Uterus (tissue), 4 donors: Measurements from ENCODE around the gene TRIM62. TPM values are rescaled to one million over a fixed set of nuclear protein-coding genes. Genes with fewer than 3 reads are reported as not detected.

ENCODE experiments used
- DNase-seq, 2 donors: peaks; one replicate each; pipeline ENCODE4 v3.0.0-alpha.2; 2019 to 2020
- H3K27ac ChIP-seq, 2 donors: fragments of 200-600 bp; sonication (generic); 1 replicate in 1 of 2; 2 replicates in 1 of 2; pipeline ENCODE4 v1.5.1; 2016 to 2018
- H3K27me3 ChIP-seq, 2 donors: fragments of 200-600 bp; sonication (generic); one replicate each; pipeline ENCODE4 v1.5.1; 2018 to 2019; ENCODE audit warnings: control low read depth in 1 of 2
- H3K36me3 ChIP-seq, 2 donors: fragments of 200-600 bp; sonication (generic); one replicate each; pipeline ENCODE4 v1.5.1; 2019; ENCODE audit warnings: control low read depth in 1 of 2
- H3K4me1 ChIP-seq, 2 donors: fragments of 200-600 bp; sonication (generic); one replicate each; pipeline ENCODE4 v1.5.1; 2018 to 2019; ENCODE audit warnings: control low read depth in 1 of 2
- H3K4me3 ChIP-seq, 2 donors: fragments of 200-600 bp; sonication (generic); 1 replicate in 1 of 2; 2 replicates in 1 of 2; pipeline ENCODE4 v1.5.1; 2018 to 2019; ENCODE audit warnings: mild to moderate bottlenecking in 1 of 2
- H3K9me3 ChIP-seq, 2 donors: fragments of 200-600 bp; sonication (generic); one replicate each; pipeline ENCODE4 v1.5.1; 2019; ENCODE audit warnings: control low read depth in 1 of 2
- POLR2A ChIP-seq, 2 donors: fragments of 450-650 bp; IDR thresholded peaks; one replicate each; pipeline ENCODE4 v1.6.1; 2016; ENCODE audit warnings: antibody characterized with exemption in 2 of 2, mild to moderate bottlenecking in 1 of 2, moderate library complexity in 1 of 2
- intact Hi-C: fragments of 100-400 bp; cut with DNase I; formaldehyde crosslinking; loops from one replicate; pipeline ENCODE4 v1.15.1; 2023; ENCODE audit warnings: low total_unique reads
- total RNA-seq, 4 donors: library from RNA; depleted of rRNA in 3 of 4; stranded (reverse); fragments of >200 nt in 3 of 4; gene quantifications; one replicate each; pipeline versions ENCODE4 v1.1.0 to v1.2.4, GENCODE V29; 2014 to 2023
- TF ChIP-seq, protein P1 (sequence below), 4 experiments: fragments of 200-600 bp in 2 of 4; fragments of 450-650 bp in 2 of 4; sonication (generic) in 2 of 4; IDR thresholded peaks; one replicate each; pipeline ENCODE4 v1.5.1; 2016 to 2019; ENCODE audit warnings: antibody characterized with exemption in 4 of 4, mild to moderate bottlenecking in 2 of 4, moderate library complexity in 1 of 4
- donor health status: DM: yes; HTN: yes; CAD: no.

Gene TRIM62
- total RNA-seq, 4 donors from 2014 or later, result 0.26 to 9.4 (median 1.4) TPM

DNA sequence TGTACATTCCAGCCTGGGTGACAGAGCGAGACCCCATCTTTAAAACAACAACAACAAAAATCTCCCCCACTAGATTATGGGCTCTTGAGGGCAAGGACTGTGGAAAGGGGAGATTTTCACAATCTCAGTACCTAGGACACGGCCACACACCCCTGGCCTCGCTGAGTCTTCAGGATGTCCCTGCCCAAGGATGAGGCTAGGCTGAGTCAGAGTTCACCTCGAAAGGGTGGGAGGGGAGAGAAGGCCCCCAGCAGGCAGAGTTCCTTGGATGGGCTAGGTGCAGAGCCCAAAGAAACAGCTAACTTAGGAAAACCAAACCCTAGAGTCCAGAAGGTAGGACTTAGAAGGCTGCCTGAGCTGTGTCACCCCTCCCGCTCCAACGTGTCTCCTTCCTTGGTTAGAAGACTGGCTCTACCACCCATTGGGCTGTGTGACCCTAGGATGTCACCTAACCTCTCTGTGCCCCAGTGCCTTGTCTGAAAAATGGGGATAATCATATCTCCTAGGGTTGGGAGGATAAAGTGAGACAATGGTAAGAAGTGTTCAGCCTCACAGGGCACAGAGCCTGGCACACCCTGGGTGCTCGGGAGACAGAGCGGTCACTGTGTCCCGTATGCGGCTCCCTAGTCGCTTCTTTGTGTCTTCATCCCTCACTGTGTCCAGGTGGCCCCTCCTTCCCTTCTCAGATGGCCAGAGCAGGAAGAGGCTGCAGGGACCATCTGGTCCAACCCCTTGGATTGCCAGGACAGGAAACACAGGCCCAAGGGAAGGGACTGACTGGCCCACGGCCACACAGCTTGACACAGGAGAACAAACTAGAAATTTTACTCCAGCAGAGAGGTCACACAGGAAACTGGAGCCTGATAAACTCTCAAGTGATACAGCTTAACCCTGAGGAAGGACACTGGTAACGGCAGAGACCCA, 11.2 kb downstream of the TRIM62 start:
- no peak for DNase-seq

DNA sequence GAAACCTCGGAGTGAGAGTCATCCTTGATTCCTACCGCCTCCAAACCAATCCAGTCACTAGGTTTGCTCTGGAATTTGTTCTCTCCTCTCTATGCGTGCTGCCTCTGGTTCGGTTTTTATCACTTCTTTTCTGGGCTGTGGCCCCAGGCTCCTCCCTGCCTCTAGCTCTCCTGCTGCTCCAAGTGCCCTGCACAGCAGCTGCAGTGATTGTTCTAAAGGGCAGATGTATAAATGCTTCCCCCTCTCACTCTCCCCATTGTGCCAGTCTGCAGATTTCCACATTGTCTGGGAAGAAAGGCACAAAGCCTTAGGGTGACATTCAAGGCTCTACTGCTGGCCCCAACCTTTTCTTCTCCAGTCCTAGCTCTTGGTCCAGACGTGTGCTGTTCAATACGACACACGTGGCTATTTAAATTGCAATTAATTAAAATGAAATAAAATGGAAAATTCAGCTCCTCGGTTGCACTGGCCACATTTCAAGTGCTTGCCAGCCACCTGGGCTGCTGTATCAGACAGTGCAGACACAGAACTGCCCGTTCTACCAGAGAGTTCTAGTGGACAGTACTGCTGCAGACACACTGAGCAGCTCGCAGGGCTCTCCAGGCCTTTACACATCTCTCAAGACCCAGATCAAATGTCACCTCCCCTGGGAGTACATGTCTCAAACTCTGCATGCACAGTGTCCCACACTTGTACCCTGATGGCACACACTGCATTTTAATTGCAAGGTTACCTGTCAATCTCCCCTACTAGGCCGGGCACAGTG, 12.4 kb downstream of the TRIM62 start:
- Histone ChIP-seq H3K4me1 (no peaks in the 10 kb centered on the region), H3K27me3 (no peaks in the 10 kb centered on the region), H3K36me3 (no peaks in the 10 kb centered on the region), H3K4me3 (no peak overlapping the region), H3K9me3 (no peaks in the 10 kb centered on the region), H3K27ac (no peak overlapping the region)
- intact Hi-C loops, result no loop called here
- DNase-seq, result no peak
- TF ChIP-seq POLR2A (IDR thresholded peaks at IDR 0.05), result no peak

More for the DNA sequence above, 11.2 kb downstream of the TRIM62 start:
- Histone ChIP-seq H3K4me1 (no peaks in the 10 kb centered on the region), H3K36me3 (no peaks in the 10 kb centered on the region), H3K4me3 (no peak overlapping the region), H3K27me3 (no peaks in the 10 kb centered on the region), H3K9me3 (no peaks in the 10 kb centered on the region), H3K27ac (no peak overlapping the region)
- intact Hi-C loops, result no loop called here
- TF ChIP-seq POLR2A (IDR thresholded peaks at IDR 0.05), result no peak
- TF ChIP-seq, protein P1, sequence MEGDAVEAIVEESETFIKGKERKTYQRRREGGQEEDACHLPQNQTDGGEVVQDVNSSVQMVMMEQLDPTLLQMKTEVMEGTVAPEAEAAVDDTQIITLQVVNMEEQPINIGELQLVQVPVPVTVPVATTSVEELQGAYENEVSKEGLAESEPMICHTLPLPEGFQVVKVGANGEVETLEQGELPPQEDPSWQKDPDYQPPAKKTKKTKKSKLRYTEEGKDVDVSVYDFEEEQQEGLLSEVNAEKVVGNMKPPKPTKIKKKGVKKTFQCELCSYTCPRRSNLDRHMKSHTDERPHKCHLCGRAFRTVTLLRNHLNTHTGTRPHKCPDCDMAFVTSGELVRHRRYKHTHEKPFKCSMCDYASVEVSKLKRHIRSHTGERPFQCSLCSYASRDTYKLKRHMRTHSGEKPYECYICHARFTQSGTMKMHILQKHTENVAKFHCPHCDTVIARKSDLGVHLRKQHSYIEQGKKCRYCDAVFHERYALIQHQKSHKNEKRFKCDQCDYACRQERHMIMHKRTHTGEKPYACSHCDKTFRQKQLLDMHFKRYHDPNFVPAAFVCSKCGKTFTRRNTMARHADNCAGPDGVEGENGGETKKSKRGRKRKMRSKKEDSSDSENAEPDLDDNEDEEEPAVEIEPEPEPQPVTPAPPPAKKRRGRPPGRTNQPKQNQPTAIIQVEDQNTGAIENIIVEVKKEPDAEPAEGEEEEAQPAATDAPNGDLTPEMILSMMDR (IDR thresholded peaks at IDR 0.05), result no peak

DNA sequence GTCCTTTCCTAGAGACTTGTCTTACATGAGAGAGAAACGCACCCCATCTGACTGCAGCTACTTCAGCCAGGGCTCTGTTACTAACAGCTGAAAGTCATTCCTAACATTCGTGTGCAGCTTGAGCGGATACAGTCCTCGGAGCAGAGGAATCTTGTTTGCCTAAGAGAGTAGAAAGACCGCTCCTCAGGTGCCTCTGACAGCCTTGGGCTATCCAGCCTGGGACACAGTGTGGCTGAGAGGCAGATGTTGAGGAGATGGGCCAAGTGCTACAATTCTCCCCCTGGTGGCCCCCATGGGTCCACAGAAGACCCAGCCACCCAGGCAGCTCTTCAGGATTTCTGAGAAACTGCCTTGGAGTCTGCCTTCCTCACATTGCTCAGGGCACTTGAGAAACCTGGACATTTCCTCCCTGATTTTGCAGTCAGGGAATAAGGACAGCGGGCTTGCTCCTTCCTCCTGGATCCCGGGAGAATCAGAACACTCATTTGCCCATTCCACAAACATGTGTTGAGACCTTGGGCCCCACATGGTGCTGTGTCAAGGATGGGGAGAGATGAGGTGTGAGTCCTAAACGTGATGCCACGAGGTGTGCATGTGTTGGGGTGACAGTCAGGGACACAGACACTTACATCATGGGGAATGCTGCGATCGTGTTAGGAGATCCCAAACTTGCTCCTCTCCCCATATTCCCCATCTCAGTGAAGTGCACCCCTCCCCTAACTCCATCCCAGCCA, 13.1 kb downstream of the TRIM62 start:
- Histone ChIP-seq H3K27me3 (no peaks in the 10 kb centered on the region), H3K4me1 (no peaks in the 10 kb centered on the region), H3K4me3 (no peak overlapping the region), H3K27ac (no peak overlapping the region), H3K36me3 (no peaks in the 10 kb centered on the region), H3K9me3 (no peaks in the 10 kb centered on the region)
- TF ChIP-seq, protein P1 (IDR thresholded peaks at IDR 0.05), result no peak
- TF ChIP-seq POLR2A (IDR thresholded peaks at IDR 0.05), result no peak
- no peak for DNase-seq
- intact Hi-C loops, result no loop called here

DNA sequence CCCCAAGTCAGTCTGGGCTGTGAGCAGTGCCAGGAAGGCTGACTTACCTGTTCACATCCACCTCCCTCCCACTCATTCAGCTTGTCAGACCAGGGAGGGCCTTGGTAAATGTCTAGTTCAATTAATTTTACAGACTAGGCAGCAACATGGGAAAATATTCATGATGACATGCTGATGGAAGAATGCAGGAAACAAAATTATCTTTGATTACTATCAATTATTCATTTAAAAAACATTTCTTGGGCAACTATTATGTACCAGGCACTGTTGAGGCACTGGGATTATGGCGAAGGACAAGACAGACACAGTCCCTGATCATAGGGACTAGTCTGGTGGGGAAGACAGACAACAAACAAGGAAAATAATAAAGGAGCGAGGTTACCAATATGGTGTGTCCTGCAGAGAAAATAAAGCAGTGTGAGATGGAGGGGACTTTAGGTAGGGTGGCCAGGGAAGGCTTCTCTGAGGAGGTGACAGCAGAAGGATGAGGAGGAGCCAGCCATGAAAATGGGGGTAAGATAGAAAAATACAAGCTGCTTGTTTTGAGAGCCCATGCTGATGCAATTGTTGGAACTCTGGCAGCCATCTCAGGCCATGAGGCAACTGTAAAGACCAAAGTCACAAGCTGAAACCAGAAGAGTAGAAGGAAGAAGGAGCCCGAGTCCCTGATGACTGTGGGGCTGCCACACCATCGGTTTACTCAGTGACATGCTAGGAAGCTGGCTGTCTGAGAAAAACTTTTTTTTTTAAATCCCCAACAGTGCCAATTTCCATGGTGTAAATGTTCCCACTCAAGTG, 14.0 kb downstream of the TRIM62 start:
- no peaks in the 10 kb centered on the region for H3K27me3 ChIP-seq
- no peak for DNase-seq
- H3K4me3 ChIP-seq, result no peak overlapping the region
- intact Hi-C loops, result no loop called here
- H3K9me3 ChIP-seq, result no peaks in the 10 kb centered on the region
- TF ChIP-seq, protein P1 (IDR thresholded peaks at IDR 0.05), result no peak
- no peak for TF ChIP-seq POLR2A (IDR thresholded peaks at IDR 0.05)
- H3K36me3 ChIP-seq, result no peaks in the 10 kb centered on the region
- H3K4me1 ChIP-seq, result no peaks in the 10 kb centered on the region
- H3K27ac ChIP-seq, result no peak overlapping the region

DNA sequence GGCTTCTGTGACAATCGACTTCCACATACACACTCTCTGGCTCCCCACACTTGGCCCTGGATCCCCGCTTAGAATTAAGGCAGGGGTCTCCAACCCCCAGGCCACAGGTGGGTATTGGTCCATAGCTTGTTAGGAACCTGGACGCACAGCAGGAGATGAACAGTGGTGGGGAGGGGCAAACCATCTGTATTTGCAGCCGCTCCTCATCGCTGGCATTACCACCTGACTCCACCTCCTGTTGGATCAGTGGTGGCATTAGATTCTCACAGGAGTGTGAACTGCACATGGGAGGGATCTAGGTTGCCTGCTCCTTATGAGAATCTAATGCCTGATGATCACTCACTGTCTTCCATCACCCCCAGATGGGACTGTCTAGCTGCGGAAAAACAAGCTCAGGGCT, 16.0 kb downstream of the TRIM62 start:
- no peaks in the 10 kb centered on the region for H3K27me3 ChIP-seq
- H3K9me3 ChIP-seq, result no peaks in the 10 kb centered on the region
- peaks cover 0 to 5% of the 10 kb centered on the region in 2 donors for H3K4me1 ChIP-seq
- no peak for TF ChIP-seq POLR2A (IDR thresholded peaks at IDR 0.05)
- TF ChIP-seq, protein P1 (IDR thresholded peaks at IDR 0.05), result no peak
- H3K36me3 ChIP-seq, result no peaks in the 10 kb centered on the region
- intact Hi-C loops, result no loop called here
- no peak for DNase-seq
- H3K4me3 ChIP-seq, result no peak overlapping the region
- H3K27ac ChIP-seq, result no peak overlapping the region
